GM21786 (cell line): ENCODE results near the gene CNDP1.
"Not testable (repeated sequence)": the region's sequence is repeated elsewhere in the genome, so short reads cannot be mapped to it uniquely, and the experiment has no call there.

Source experiments
- ATAC-seq: cut with Tn5 transposase; IDR thresholded peaks from one replicate; pipeline ENCODE4 v1.9.1; 2021; ENCODE audit not compliant: unreplicated experiment

The CNDP1 gene

DNA sequence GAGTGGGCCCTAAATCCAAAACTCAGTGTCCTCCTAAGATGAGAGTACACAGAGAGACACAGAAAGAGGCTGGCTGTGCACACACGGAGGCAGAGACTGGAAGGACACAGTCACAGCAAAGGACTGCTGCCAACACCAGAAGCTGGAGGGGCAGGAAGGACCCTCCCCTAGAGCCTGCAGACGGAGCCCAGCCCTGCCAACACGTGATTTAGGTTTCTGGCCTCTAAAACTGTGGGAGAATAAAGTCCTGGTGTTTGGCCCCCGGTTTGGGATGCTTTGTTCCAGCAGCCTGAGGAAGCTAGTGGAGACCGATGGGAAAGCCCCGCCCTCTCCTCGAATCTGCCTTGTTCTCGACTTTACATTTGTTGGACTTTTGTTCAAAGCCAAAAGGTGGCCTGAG, 10.6 kb downstream of the CNDP1 start:
- no peak for ATAC-seq

- no peak for ATAC-seq
Measured at GRCh38 chr18:74546007-74546406, 11.7 kb downstream of the CNDP1 start.

- ATAC-seq: no peak
Measured at GRCh38 chr18:74546751-74547530, 12.6 kb downstream of the CNDP1 start.

GRCh38 chr18:74547860-74548259, 13.6 kb downstream of the CNDP1 start:
- no peak for ATAC-seq

GRCh38 chr18:74549591-74550104, 15.3 kb downstream of the CNDP1 start:
- no peak for ATAC-seq

DNA sequence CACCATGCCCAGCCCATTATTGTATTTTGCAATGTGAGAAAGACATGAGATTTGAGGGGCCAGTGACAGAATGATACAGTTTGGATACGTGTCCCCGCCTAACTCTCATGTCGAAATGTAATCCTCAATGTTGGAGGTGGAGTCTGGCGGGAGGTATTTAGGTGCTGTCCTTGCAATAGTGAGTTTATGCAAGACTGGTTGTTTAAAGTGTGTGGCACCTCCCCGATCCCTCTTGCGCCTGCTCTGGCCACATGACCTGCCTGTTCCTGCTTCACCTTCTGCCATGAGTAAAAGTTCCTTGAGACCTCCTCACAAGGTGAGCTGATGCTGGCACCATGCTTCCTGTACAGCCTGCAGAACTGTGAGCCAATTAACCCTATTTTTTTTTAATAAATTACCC, 16.6 kb downstream of the CNDP1 start:
- ATAC-seq: no peak

- ATAC-seq: no peak
Measured at GRCh38 chr18:74551452-74551851, 17.2 kb downstream of the CNDP1 start.

DNA sequence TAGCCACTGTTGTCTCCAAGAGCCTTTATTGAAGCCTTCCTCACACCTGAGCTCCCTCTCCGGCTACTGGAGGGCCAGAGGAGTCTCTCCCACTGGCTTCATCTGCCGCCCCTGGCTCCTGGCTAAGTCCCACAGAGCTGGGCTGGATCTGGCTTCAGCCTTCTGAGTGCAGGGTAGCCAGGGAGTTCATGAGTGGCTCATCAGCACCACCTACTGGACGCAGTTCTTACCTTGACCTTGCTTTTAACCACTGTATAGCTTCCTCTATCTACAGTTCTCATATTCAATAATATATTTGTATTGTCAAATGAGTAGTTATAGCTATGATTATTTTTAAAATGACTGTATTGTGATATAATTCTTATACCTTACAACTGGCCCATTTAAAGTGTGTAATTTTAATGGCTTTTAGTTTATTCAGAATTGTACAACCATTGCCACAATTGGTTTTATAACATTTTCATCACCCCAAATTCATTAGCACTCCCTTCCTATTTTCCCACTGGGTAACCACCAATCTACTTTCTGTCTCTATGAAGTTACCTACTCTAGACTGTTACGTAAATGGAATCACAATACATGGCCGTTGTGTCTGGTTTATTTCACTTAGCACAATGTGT, 17.7 kb downstream of the CNDP1 start:
- ATAC-seq: peak; percentile 100

- no peak for ATAC-seq
Measured at GRCh38 chr18:74556126-74556525, 21.8 kb downstream of the CNDP1 start.

GRCh38 chr18:74558096-74558495, 23.8 kb downstream of the CNDP1 start:
- ATAC-seq: no peak

GRCh38 chr18:74562131-74562730, 27.9 kb downstream of the CNDP1 start:
- no peak for ATAC-seq

DNA sequence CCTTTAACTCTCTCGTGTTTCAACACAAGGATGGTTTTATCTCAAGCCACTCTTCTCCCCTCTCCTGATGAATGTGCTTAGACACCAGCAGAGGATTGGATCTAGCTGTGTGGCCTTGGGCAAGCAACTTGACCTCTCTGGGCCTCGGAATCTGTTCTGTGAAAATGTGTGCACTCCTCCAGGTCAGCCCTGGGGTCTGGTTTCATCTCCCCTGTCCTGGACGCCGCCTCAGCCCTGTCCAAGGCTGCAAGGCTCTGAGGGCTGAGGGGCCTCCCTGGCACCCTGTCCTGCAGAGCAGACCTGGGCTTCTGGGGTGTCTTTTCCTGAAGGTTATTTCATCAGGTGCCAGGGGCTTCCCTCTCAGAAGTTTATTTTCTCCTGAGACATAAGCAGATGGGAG, 28.5 kb downstream of the CNDP1 start:
- ATAC-seq: no peak

DNA sequence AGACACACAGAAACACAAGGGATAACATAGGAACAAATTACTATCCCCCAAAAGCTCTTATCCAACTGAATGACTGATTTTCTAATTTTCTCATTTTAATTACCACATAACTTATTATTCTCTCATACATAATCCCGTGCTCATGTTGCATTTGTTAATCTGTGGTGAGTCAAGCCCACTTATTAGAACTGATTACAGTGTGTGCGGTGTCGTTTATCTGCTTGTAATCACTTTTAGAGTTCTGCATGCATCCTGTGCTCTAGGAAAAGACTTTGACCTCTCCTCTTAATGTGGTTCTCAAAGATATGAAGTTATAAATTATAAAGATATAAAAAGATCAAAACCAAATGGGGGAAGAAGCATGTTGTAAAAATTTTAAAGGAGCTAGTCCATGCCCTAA, 29.7 kb downstream of the CNDP1 start:
- ATAC-seq: no peak

GRCh38 chr18:74565164-74565563, 30.9 kb downstream of the CNDP1 start:
- ATAC-seq: not testable (repeated sequence)

GRCh38 chr18:74565993-74566392, 31.7 kb downstream of the CNDP1 start:
- not testable (repeated sequence) for ATAC-seq

DNA sequence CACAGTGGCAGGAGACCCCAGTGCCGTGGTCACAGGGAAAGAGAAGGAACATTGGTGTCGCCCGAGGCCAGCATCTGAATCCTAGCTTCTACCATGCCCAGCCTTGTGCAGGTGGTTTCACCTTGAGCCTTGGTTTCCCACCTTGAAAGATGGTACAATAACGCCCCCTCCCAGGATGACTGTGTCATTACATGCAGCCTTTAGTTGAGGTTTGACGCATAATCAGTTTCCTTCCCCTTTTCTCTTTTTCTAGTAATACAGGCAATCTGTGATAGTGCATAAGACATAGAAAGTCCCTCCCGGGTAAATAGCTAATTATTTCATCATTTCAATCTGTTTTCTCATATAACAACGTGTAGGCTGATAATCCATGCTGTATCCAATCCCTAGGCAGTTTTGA, 33.5 kb downstream of the CNDP1 start:
- no peak for ATAC-seq

DNA sequence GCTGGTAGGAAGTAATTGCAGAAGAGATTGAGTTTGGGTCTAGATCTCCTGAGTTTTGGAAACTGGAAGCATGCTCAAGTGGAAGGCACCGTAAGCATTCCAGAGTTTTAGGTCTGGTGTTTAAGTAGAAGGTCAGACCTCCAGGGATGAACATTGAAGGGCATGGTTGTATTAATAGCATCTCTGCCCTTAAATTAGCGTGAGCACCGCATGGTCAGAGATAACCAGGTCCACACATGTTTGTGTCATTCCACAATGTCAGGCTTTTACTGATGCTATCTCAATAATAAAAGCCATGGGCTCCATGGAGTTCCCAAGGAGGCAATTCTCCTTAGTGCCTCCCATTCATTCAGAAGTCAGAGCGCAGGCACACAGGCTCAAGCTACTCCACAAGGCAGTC, 35.1 kb downstream of the CNDP1 start:
- no peak for ATAC-seq

- ATAC-seq: no peak
Measured at GRCh38 chr18:74570266-74570665, 36.0 kb downstream of the CNDP1 start.

DNA sequence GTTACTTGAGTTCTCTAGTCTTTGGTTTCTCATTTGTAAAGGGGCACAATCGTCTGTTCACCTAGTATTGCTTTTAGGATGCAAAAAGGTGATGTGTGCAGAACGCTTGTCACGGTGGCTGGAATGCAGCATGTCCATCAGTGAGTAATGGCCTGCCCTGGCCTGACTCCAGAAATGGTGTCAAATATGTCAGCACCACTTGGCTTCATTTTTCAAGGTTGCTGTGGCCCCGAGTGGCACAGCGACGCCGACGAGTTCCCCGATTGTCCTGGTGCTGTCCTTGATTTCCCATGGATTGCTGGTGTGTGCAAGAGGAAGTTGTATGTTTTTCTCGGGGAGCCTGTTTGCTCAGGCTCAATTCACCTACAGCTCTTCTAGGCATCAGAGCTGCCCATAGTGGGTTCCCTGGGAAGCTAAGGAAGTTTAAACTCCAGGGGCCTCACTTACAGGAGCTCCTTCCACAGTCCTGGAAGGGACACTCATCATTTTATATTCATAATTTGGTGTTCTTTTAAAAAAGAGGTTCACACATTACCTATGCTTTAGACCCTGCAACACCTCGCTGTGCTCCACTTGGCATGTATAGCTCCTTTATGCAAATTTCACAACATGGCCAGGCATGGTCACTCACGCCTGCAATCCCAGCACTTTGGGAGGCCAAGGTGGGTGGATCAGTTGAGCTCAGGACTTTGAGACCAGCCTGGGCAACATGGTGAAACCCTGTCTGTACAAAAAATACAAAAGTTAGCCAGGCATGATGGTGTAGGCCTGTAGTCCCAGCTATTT, 37.8 kb downstream of the CNDP1 start:
- no peak for ATAC-seq

- ATAC-seq: no peak
Measured at GRCh38 chr18:74573053-74573452, 38.8 kb downstream of the CNDP1 start.

DNA sequence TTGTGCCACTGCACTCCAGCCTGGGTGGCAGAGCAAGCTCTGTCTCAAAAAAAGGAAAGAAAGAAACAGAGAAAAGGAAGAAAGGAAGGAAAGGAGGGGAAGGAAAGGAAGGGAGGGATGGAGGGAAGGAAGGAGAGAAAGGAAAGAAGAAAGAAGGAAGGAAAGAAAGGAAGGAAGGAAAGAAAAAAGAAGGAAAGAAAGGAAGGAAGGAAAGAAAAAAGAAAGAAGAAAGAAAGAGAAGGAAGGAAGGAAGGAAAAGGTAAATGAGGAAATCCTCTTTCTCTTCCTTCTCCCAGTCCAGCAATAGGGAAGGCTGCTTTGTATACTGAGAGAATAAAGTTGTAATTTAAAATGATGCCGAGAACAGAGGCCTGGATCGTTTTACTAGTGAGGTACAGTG, 40.6 kb downstream of the CNDP1 start:
- ATAC-seq: no peak
